ENCODE measurements around the gene SDR39U1.
A peak's percentile ranks its signal among the peaks of the same experiment; 100 is the strongest.

Gene SDR39U1

GRCh38 chr14:24463884-24464785 is 21.6 kb upstream of the SDR39U1 start:
- H3K4me1 ChIP-seq (ENCODE audit: insufficient read depth, poor library complexity, severe bottlenecking), result no peaks in the 10 kb centered on the region
- ATAC-seq (ENCODE audit: low read depth) (no peak), DNase-seq (ENCODE audit: low spot score) (no peak)
- TF ChIP-seq CTCF (IDR thresholded peaks at IDR 0.05; ENCODE audit: poor library complexity, severe bottlenecking), result no peak
- no peaks in the 10 kb centered on the region for H3K9me3 ChIP-seq (ENCODE audit: severe bottlenecking)
- H3K27ac ChIP-seq (ENCODE audit: poor library complexity, severe bottlenecking), result no peak overlapping the region
- no peak overlapping the region for H3K4me3 ChIP-seq (ENCODE audit: severe bottlenecking)
- no peaks in the 10 kb centered on the region for H3K36me3 ChIP-seq (ENCODE audit: low read depth)
- H3K27me3 ChIP-seq (ENCODE audit: insufficient read depth, poor library complexity, severe bottlenecking), result no peaks in the 10 kb centered on the region

GRCh38 chr14:24463017-24463883 is 20.7 kb upstream of the SDR39U1 start:
- no peak overlapping the region for H3K27ac ChIP-seq (ENCODE audit: poor library complexity, severe bottlenecking)
- H3K36me3 ChIP-seq (ENCODE audit: low read depth), result no peaks in the 10 kb centered on the region
- no peaks in the 10 kb centered on the region for H3K4me1 ChIP-seq (ENCODE audit: insufficient read depth, poor library complexity, severe bottlenecking)
- no peaks in the 10 kb centered on the region for H3K9me3 ChIP-seq (ENCODE audit: severe bottlenecking)
- no peaks in the 10 kb centered on the region for H3K27me3 ChIP-seq (ENCODE audit: insufficient read depth, poor library complexity, severe bottlenecking)
- no peak overlapping the region for H3K4me3 ChIP-seq (ENCODE audit: severe bottlenecking)
- DNase-seq (ENCODE audit: low spot score) (no peak), ATAC-seq (ENCODE audit: low read depth) (no peak)
- no peak for TF ChIP-seq CTCF (IDR thresholded peaks at IDR 0.05; ENCODE audit: poor library complexity, severe bottlenecking)

GRCh38 chr14:24461336-24461735 is 18.8 kb upstream of the SDR39U1 start:
- H3K36me3 ChIP-seq (ENCODE audit: low read depth), result no peaks in the 10 kb centered on the region
- TF ChIP-seq CTCF (IDR thresholded peaks at IDR 0.05; ENCODE audit: poor library complexity, severe bottlenecking), result no peak
- peak; percentile 66 for ATAC-seq (ENCODE audit: low read depth)
- H3K4me3 ChIP-seq (ENCODE audit: severe bottlenecking), result no peak overlapping the region
- no peaks in the 10 kb centered on the region for H3K4me1 ChIP-seq (ENCODE audit: insufficient read depth, poor library complexity, severe bottlenecking)
- no peak for DNase-seq (ENCODE audit: low spot score)
- H3K27ac ChIP-seq (ENCODE audit: poor library complexity, severe bottlenecking), result no peak overlapping the region
- no peaks in the 10 kb centered on the region for H3K9me3 ChIP-seq (ENCODE audit: severe bottlenecking)
- H3K27me3 ChIP-seq (ENCODE audit: insufficient read depth, poor library complexity, severe bottlenecking), result no peaks in the 10 kb centered on the region

DNA sequence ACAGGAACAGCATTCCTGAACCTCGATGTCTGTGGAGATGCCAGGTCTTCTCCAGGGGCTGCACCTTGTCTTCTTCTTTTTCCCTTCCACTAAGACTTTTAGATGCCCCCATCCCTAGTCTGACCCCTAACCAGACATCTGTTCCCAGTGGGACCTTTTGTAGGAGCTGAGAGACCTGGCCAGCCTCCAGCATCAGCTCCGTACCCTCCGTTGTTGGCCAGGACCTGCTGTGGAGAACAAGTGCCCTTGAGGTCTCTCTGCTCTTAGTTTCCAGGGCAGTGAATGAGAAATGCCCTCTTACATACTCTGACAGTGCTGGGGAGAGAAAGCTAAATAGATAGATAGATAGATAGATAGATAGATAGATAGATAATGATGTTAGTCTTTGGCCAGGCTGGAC is 16.8 kb upstream of the SDR39U1 start:
- Histone ChIP-seq H3K9me3 (ENCODE audit: severe bottlenecking) (peaks cover 3% of the 10 kb centered on the region), H3K4me1 (ENCODE audit: insufficient read depth, poor library complexity, severe bottlenecking) (peaks cover 3% of the 10 kb centered on the region), H3K4me3 (ENCODE audit: severe bottlenecking) (no peak overlapping the region), H3K27me3 (ENCODE audit: insufficient read depth, poor library complexity, severe bottlenecking) (no peaks in the 10 kb centered on the region), H3K36me3 (ENCODE audit: low read depth) (0 out of 2 replicates have a peak, but pooled peaks cover 4% of the 10 kb centered on the region), H3K27ac (ENCODE audit: poor library complexity, severe bottlenecking) (no peak overlapping the region)
- TF ChIP-seq CTCF (IDR thresholded peaks at IDR 0.05; ENCODE audit: poor library complexity, severe bottlenecking), result no peak
- DNase-seq (ENCODE audit: low spot score) (no peak), ATAC-seq (ENCODE audit: low read depth) (no peak)
